HG03558 (cell line): Measurements from ENCODE around the gene NRDC.
A peak's percentile ranks its signal among the peaks of the same experiment; 100 is the strongest.

Experiments
- ATAC-seq: cut with Tn5 transposase; IDR thresholded peaks from one replicate; pipeline ENCODE4 v1.9.1; 2021; ENCODE audit warnings: moderate number of reproducible peaks; ENCODE audit not compliant: unreplicated experiment; ENCODE audit errors: extremely low read depth

NRDC gene, protein sequence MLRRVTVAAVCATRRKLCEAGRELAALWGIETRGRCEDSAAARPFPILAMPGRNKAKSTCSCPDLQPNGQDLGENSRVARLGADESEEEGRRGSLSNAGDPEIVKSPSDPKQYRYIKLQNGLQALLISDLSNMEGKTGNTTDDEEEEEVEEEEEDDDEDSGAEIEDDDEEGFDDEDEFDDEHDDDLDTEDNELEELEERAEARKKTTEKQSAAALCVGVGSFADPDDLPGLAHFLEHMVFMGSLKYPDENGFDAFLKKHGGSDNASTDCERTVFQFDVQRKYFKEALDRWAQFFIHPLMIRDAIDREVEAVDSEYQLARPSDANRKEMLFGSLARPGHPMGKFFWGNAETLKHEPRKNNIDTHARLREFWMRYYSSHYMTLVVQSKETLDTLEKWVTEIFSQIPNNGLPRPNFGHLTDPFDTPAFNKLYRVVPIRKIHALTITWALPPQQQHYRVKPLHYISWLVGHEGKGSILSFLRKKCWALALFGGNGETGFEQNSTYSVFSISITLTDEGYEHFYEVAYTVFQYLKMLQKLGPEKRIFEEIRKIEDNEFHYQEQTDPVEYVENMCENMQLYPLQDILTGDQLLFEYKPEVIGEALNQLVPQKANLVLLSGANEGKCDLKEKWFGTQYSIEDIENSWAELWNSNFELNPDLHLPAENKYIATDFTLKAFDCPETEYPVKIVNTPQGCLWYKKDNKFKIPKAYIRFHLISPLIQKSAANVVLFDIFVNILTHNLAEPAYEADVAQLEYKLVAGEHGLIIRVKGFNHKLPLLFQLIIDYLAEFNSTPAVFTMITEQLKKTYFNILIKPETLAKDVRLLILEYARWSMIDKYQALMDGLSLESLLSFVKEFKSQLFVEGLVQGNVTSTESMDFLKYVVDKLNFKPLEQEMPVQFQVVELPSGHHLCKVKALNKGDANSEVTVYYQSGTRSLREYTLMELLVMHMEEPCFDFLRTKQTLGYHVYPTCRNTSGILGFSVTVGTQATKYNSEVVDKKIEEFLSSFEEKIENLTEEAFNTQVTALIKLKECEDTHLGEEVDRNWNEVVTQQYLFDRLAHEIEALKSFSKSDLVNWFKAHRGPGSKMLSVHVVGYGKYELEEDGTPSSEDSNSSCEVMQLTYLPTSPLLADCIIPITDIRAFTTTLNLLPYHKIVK

DNA sequence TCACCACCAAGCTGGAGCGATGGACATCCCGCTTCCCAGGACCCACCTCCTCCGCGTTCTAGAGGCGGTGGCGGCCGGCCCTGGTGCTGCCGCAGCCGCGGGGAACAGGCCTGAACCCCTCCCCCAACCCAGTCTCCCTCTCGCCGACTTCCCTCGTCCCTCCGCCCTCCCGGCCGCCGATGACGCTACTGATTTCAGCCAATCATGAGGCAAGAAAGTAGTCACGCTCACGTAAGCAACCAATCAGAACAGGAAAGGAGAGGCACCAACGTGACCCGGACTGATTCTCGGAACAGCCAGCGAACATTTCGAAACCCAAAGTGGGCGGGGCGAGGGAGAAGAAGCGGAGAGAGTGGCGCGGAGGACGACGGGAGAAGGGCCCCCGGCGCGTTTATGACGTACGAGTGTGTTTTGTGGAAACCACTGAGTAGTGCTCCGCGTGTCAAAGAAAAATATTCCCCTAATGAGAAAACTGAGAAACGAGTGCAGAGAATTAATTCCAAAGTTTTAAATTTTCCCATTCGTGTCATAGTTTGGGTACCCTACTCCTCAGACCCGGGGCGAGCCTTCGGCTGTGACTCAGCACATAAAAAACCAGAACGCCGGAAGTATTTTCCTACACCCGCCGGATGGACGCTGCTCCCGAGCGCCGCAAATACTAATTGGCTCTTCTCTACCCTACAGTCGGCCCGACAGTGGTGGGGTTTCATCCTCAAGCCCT lies at the start of gene NRDC:
Gene NRDC, minus strand, starts transcription at position 112 of the 721 bp plus-strand sequence. CDS start 112 bp downstream, outside the sequence.
- ATAC-seq: peak; percentile 89

DNA sequence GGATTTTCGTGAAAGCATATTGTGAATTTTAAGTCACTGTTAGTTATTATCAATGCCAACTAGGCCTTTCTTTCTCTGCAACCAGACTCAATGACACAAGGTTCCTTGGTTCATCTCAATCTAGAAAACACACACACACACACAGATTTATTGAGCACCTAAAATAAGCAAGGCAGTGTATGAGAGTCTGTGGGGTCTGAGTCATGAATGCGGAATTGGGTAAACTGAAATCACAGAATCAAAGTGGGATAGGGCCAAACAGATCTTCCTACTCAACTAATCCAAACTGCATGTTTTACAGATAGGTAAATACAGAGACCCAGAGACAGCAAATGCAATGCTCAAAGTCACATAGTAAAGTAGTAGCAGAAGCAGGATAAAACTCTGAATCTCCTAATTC lies 48.5 kb upstream of the NRDC start:
- no peak for ATAC-seq

DNA sequence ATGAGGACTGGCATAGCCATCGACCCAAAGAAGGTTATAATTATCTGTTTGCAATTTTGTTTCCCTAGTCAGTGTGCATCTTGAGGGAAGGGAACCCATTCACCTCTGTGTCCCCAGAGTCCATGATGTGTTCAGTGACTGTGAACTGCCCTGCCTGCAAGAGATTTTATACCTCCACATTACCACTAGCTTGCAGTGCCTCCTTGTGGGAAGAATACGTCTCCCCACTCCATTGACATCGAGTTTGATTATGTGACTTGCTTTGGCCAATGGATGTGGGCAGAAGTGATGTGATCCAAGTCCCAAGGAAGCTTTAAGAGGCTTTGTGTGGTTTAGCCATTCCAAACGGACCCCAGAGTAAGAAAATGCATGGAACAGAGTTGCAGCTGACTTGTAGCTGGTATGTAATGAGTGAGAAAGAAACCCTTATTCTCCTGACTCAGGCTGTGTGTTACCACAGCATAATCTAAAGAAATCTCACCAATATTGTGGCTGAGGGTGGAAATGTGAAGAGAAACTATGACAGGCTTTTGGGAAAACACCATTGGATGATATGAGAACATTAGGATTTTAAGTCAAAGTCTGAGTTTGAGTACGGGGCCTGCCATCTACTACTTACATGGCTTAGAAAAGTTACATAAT lies 47.8 kb upstream of the NRDC start:
- no peak for ATAC-seq

DNA sequence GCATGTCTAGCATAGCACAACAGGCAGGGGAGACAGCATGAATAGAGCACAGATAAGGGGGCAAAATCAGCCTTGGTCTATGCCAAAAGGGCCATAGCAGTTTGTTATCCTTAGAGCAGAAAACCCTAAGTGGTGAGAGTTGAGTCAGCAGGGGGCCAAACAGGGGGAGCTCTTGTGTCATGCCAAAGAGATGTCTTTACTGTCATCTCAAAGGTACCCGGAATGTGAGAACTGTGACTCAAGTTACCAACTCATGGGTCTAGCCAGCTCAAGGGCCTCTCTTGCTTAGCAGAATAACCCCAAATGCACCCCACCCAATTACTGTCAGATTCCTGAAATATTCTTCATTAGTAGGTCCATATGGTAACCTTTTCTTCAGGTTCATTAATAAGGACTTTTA lies 45.9 kb upstream of the NRDC start:
- no peak for ATAC-seq

DNA sequence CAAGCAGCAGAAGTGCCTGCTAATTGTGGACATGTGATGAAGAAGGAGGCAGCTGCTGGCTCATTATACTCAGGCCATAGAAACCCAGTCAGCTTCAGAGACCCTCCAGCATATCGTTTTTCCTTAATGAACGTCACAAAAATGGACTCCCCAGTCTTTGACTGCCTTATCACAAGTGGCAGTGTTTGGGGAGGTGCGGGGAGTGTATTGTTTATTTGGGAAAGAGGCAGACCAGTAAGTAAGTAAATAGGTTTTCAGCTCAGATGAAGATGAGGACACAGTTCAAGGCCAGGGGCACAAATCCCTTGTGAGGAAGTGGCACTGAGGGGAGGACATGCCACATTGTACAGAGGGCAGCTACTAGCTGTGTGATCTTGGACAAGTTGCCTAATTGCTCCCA lies 43.5 kb upstream of the NRDC start:
- ATAC-seq: no peak

DNA sequence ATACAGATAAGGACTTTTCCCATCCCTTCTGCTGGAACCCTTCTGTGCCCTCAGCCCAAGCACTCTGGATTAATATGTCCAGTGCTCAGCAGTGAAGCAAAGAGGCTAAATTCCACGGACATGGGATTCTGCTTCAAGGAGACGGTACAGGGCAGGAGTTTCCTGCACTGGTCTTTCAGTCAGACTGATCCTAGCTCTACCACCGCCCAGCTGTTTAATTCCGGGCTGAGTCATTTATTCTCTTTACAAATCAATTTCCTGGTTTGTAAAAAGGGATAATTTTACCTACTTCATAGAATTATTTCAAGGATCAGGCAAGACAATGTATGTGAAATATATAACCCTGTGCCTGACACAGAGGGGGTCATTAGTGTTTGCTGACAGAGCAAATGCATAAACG lies 41.6 kb upstream of the NRDC start:
- ATAC-seq: no peak

DNA sequence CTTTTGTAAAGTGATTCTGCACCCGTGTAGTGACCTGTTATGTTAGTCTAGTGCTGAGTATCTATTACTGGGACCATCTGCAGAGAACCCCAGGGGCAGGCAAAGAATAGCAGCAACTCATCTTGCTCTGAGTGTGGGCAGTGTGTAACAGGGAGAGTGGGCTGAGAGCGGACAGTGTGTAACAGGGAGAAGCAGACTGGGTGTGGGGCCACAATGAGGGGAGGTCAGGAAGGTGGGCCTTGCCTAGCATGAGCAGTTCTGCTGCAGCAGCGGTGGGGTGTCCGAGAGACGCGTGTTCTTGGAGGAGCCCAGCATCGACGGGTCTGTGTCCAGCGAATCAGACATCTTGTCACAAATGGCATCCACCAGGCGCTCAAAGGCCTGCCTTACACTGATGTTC lies 41.2 kb upstream of the NRDC start:
- no peak for ATAC-seq

DNA sequence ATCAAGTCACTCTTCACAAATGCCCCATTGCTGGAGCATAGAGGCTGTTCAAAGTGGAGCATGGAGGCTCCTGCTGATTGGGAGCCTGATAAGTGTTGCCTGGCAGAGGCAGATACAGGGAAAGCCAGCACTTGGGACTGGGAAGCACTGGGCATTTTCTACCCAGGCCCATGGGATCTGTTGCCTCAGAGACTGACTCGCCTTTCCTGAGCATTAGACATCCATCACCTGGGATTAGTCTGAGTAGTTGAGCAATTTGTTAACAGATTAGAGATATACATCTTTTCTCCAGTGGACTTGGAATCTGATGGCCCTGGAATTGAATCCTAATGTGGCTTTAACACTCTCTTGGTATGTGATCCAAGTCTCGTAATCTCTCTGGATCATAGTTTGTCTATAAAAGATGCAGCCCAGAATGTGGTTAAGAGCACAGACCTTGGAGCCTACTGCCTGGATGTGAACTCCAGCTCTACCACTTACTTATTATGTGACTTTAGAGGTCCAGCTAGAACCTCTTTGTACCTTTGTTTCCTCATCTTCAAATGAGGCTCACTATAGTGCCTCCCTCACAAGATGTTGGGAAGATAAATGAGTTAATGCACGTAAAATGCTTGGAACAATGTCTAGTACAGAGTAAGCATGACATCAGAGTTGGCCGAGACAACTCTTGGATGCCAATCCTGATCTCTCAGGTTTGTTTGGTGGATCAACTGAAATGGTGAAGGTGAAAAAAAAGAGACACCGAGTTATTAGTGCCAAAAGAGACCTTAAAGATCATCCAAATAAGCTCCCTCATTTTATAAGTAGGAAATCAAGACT lies 38.3 kb upstream of the NRDC start:
- ATAC-seq: no peak

DNA sequence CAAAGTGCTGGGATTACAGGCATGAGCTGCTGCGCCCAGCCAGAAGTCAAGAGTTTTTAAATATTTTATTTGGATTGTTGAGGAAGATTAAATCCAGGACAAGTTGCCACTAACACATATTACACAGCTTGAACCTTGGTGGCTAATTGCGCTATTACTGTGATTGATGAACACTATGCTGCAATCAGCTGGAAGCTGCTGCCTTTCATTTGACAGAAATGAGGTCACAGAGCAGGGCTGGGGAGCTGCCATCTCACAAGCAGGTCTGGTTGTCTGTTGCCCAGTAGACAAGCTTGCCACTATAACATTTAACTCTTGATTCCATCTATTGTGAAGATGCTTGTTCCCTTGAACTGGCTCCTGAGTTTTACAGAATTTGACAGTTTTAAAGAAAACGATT lies 37.4 kb upstream of the NRDC start:
- ATAC-seq: no peak

DNA sequence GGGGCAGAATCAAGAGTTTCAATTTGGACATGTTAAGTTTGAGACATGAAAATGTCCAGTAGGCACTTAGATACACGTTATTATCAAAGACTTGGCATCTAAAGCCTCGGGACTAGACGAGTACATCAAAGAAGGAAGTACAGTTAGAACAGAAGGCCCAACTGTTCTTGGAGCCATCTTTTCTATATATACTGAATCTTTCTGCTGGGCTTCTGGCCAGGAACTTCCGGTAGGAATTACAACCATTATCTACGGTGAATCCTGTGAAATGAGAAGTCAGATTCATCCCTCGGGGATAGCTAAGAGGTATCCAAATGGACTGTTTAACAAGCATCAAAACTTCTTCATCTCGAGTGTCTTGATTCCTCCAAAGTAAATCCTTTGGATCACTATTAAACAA lies 34.4 kb upstream of the NRDC start:
- no peak for ATAC-seq

DNA sequence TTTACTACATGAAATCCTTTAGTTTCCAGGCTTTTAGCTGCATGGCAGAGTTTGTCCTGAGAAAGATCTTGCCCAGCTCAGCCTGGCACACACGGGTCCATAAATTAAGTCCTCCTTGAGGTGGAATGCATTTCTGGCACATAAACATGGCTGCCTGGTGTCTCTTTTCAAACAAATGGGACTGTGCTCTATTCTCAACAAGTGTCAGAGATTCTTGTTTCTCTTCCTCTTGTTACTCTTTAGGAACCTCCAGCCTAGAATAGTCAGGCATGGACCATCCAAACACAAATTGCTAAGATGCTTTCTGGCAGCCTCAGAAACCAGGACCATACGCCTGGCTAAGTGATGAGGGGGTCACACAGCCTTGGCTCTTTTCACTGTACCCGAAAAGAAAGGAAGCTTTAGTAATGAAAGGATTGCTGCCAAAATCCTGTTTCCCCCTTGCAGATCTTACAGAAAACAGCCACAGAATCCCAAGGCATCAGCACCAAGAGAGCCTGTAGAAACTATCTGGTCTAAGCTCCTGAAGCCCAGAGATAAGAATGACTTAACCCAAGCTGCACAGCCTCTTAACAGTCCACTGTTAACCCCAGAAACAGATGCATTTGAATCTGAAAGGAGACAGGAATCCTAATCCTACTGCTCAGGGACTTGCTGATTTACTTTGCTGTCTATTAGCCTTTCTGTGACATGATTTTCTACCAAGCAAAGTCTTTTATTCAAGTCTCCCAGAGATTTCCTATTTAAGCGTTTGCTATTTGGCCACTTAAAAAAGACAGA lies 31.9 kb upstream of the NRDC start:
- ATAC-seq: no peak

DNA sequence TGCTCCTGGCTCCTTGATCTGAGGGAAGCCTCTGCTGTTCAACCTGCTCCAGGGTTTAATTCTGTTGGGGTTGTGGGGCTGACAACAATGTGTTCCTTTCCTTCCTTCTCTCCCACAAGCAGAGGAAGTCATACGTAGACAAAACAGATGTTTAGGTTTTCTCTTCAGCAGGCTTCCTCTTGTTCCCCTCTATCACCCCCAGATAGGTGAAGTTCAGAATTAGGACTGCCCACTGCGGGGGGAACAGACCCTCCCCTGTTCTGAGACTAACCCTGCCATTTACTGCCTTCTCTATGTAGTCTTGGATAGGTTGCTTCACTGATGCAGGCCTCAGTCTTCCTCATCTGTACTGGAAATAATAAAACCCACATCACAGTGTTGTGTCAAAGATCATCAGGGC lies 30.0 kb upstream of the NRDC start:
- no peak for ATAC-seq

DNA sequence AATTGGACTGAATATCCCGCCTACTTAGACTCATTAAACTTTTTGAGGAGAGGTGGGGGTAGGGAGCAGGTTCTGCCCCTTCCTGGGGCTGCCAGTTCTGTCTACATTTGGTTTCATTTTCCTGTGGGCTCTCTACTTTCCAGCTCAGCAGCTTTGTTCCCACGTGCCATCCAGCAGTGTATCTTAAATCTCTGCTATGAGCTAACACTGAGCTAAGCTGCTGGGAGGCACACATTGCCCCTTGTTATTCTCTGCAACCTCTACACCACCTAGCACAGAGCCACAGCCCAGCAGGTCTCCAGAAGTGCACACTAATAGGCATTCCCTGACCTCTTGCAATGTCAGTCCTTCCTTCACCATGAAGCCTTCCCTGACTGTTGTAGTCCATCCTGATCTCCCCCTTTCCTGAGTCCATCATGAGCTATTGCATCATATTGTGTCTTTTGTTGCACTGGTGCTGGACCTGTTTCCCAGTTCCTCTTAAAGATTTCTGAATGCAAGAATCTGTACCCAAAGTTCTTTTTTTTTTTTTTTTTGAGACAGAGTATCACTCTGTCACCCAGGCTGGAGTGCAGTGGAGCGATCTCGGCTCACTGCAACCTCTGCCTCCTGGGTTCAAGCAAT lies 28.7 kb upstream of the NRDC start:
- no peak for ATAC-seq

DNA sequence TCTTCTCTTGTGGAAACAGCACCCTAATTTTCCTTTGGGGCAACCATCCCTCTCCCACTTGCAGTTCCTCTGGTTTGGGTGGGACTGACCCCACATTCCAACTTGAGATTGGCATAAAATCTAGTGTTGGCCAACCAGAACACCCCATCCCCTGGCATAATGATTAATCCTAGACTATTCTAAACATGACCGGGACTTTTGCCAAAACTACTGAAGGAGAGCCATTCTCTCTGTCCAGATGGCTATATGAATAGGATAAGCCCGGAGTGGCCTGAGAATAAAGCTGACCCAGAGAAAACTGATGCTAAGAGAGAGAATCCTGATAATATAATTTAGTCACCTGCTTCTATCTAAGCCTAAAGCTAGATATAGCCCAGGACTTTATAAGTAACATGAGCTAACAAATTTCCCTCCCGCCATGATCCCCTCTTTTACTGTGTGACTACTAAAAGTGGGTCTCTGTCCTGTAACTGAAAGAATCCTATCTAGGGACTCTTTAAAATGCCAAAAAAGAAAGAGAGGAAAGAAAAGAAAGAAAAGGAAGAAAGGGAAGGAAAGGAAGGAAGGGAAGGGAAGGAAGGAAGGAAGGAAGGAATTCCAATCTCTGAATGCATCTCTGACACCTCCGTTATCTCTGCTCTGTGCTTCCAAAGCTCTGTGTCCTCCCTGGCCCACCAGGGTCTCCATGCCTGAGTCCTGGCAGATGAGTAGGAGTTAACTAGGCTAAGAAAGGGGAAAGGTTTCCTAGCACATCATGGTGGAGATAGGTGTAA lies 28.0 kb upstream of the NRDC start:
- ATAC-seq: no peak

DNA sequence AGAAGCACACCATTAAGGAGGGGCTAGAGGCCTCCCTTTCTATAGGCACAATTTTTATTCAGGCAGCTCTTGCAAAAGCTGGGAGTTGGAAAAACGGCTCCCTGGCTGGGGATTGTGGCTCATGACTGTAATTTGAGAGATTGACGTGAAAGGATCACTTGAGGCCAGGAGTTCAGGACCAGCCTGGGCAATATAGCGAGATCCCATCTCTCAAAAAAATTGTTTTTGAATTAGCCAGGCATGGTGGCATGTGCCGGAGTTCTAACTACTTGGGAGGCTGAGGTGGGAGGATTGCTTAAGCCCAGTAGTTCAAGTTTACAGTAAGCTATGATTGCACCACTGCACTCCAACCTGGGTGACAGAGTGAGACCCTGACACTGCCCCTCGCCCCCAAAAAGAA lies 23.9 kb upstream of the NRDC start:
- no peak for ATAC-seq

DNA sequence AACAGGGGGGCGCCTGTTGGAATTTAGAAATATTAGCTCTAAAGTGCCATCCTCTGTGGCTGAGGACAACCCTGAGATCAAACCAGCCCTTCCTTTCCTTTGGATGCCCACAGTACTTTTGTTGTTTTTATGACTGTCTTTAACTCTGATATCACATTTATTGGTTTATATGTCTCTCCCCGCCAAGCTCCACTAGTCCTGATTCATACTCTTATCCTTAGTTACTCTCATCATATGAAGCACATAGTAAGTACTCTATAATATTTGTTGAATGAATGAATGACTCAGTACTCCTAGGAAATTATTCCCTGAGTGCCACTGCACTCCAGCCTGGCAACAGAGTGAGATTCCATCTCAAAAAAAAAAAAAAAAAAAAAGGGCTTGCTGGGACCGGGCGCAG lies 22.6 kb upstream of the NRDC start:
- ATAC-seq: no peak

DNA sequence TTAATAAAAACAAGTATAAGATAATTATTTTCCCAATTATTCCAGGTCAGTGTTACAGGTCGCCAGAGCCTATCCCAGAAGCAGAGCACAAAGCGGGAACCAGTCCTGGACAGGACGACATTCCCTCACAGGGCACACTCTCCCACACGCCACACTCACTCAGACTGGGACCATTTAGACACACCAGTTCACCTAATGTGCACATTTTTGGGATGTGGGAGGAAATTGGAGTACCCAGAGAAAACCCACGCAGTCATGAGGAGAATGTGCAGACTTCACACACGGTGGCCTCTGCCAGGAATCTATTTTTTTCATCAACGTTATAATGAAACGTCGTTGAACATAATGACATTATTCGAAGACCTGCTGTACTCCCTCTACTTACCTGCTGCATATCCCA lies 20.5 kb upstream of the NRDC start:
- ATAC-seq: no peak
